Non-pigmented ciliary epithelial cell (primary cell): ENCODE results near the gene ANLN.
A peak's percentile ranks its signal among the peaks of the same experiment; 100 is the strongest.

Experiments used
- DNase-seq: peaks from one replicate; pipeline ENCODE4 v3.0.0-alpha.2; 2010; ENCODE audit warnings: low read depth

Gene ANLN, protein sequence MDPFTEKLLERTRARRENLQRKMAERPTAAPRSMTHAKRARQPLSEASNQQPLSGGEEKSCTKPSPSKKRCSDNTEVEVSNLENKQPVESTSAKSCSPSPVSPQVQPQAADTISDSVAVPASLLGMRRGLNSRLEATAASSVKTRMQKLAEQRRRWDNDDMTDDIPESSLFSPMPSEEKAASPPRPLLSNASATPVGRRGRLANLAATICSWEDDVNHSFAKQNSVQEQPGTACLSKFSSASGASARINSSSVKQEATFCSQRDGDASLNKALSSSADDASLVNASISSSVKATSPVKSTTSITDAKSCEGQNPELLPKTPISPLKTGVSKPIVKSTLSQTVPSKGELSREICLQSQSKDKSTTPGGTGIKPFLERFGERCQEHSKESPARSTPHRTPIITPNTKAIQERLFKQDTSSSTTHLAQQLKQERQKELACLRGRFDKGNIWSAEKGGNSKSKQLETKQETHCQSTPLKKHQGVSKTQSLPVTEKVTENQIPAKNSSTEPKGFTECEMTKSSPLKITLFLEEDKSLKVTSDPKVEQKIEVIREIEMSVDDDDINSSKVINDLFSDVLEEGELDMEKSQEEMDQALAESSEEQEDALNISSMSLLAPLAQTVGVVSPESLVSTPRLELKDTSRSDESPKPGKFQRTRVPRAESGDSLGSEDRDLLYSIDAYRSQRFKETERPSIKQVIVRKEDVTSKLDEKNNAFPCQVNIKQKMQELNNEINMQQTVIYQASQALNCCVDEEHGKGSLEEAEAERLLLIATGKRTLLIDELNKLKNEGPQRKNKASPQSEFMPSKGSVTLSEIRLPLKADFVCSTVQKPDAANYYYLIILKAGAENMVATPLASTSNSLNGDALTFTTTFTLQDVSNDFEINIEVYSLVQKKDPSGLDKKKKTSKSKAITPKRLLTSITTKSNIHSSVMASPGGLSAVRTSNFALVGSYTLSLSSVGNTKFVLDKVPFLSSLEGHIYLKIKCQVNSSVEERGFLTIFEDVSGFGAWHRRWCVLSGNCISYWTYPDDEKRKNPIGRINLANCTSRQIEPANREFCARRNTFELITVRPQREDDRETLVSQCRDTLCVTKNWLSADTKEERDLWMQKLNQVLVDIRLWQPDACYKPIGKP

DNA sequence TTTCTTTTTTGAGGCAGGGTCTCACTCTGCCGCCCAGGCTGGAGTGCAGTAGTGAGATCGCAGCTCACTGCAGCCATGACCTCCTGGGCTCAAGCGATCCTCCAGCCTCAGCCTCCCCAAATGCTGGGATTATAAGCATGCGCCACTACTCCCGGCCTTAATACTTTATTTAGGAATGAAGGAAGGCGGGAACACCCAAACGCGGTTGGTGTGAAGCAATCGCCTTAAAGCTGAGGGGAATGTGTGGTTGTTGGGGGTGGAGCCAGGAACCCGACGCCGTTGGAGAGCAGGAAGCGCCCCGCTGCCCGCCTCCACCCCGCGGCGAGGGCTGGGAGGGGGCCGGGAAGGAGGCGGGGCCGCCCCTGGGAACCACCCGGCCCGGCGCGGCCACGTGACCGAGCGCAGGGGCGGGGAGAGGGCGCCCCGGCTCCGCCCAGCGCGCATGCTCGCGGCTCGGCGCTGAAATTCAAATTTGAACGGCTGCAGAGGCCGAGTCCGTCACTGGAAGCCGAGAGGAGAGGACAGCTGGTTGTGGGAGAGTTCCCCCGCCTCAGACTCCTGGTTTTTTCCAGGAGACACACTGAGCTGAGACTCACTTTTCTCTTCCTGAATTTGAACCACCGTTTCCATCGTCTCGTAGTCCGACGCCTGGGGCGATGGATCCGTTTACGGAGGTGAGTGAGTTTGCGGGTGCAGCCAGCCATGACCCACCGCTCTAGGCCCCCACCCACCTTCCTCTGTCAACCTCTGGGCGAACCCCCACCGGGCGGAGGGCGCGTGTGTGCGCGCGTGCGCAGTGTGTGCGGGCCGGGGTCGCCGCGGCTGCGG is at the start of gene ANLN:
Gene ANLN (plus strand): TSS at position 492 of the 828 bp plus-strand sequence. CDS start 165 bp downstream, at position 657.
- peak; percentile 79 for DNase-seq

DNA sequence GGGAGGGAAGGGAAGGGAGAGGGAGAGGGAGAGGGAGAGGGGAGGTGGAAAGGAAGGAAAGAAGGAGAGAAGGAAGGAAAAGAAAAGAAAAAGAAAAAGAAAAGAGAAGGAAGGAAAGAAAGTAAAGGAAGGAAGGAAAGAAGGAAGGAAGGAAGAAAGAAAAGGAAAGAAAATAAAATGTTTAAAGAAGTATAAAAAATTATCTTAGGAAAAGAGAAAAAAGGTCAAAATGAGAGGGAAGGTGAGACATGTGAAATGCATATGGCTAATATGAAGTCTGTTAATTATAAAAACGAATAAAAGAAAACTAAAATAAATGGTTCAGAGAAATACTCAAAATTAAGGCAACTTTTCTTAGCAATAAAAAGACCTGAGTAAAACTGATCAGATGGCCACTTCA is 46.1 kb upstream of the ANLN start:
- no peak for DNase-seq

DNA sequence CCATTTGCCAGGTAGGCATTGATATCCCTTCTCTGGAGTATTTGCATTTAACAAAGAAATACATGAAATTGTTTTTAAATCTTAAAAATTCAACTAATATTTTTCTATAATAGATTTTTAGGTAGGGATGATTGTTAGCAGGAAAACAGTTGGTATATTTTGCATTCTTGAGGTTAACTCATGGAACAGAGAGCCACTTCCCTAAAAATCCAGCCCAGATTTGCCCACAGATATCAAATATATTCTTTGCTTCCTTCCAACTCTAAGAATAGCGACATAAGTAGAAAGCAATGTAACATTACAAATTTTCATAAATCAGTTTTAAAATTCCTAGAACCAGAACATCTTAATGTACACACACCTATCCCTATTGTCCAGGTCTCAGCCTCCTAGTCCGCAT is 45.0 kb upstream of the ANLN start:
- no peak for DNase-seq

DNA sequence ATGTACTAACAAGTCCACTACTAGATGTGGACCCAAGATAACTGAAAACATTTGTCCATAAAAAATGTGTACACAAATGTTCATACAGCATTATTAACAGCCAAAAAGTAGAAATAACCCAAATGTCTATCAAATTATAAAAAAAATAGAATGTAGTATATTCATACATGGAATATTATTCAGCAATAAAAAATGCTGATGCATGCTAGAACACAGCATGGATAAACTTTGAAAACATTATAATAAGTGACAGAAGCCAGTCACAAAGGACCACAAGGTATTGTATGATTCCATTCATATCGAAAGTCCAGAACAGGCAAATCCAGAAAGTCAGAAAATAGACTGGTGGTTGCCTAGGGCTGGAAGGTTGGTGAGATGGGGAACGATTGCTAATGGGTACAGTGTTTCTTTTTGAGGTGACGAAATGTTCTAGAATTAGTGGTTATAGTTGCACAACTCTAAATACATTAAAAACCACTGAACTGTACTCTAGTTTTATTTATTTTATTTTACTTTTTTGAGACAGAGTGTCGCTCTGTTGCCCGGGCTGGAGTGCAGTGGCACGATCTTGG is 43.3 kb upstream of the ANLN start:
- DNase-seq, result no peak

DNA sequence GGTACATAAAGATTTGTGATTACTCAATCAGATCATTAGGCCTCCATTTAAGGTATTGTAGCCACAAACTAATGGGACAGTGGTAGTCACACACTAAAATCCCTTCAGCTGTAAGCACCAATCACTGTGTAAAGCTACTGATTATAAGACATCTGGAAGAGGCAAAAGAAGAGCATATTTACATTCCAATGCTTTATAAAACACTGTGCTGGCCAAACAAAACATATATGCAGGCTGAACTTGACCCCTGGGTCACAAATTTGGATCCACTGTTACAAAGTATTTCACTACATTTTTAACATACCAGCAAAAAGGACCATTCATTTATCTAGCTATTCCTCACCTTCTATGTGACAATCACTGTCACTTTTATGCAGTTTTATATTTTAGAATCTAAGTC is 41.4 kb upstream of the ANLN start:
- DNase-seq, result no peak

DNA sequence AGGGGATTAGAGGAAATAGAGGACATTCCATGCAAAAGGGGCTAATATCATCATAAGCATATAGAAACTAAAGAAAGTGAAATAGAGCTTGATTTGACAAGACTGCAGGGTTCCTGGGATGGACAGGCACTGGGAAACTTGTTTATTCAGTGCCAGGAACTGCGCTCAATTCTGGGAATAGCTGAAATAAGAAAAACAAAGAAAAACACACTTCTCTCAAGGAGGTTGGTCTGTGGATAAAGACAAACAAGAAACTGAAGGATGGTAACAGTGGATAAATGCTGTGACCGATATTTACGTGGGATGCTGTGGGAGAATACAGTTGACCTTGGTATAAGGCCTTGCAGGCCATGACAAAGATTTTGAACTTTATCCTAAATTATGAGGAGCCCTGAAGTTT is 40.9 kb upstream of the ANLN start:
- DNase-seq, result no peak

DNA sequence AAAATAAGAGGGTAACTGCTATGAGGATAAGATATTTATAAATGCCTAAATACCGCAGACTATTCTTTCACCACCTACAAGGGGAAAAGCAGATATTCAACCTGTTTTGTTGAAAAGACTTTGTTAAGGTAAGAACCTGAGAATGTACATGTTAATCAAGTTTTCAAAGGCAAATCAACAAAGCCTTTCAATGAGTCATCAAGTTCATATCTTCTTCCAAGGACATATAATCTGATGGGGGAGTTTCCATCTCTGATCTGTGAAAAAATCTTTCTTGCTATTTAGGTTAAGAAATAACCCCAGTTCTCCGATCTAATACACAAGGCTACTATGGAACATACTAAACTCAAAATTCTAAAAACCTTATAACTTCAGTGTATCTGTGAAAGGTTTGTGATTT is 40.0 kb upstream of the ANLN start:
- no peak for DNase-seq

DNA sequence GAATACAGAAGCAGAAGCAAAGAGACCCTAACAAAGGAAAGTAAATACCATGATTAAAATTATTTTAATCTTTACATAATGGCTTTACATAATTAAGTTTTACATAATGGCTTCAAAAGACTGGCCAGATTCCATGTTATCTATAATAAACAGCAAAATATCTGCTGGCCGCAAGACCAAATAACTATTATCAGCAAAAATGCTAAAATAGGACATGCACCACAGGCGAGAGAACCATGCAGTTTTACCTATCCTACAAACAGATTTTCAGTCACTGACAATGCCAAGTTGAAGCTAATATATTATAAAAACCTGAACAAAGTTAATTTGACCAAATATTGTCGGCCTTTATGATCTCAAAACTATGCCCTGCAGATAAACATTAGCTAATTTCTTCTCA is 34.2 kb upstream of the ANLN start:
- DNase-seq, result no peak

DNA sequence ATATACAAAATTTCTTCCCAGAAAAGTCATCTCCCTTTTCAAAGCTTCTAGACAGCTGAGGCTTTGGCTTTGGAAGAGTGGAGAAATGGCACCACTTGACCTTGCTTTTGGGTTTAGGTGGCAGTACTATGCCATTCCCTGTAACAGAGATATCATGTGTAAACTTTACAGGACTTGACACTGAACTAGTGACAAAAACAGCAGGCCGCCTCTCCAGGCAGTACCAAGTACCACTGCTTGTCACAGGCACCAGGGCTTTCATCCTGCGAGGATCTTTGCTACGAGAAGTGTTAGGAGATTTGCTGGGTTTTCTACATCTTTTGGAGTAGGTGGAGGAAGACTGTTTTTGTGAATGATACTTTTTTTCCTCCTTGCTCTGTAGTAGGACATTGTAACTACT is 32.6 kb upstream of the ANLN start:
- no peak for DNase-seq

DNA sequence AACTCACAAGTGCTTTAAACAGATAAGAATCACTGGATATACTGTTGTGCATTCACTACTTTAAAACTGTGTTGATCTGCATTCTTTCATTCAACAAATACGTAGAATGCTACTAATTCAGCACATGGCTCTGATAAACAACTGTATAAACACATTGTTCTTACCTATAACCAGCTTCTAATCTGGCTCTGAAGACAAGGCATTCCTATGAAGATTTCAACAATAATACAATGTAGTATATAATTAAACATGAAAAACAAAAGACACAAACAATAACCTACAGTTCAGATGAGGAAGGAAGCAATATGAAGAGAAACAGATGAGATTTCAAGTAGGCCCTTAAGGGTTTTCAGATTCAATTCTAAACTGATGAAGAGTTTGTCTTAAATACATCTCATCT is 31.1 kb upstream of the ANLN start:
- DNase-seq, result no peak

DNA sequence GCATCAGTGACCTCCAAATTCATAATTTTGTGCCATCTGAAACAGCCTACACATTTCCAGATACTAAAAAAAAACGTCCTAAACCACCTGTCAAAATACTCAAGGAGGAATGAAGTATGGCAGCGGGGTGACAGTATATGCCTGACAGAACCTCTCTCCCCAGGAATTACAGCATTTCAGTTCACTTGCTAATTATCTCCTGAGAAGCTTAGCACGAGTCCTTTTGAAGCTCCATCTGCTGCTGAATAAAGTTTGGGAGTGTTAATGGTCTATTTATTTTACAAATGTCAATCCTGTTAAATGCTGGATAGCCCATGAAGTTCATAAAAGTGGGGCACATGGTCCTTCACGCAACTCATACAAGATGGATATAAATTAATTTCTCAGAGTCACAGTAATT is 29.4 kb upstream of the ANLN start:
- no peak for DNase-seq

DNA sequence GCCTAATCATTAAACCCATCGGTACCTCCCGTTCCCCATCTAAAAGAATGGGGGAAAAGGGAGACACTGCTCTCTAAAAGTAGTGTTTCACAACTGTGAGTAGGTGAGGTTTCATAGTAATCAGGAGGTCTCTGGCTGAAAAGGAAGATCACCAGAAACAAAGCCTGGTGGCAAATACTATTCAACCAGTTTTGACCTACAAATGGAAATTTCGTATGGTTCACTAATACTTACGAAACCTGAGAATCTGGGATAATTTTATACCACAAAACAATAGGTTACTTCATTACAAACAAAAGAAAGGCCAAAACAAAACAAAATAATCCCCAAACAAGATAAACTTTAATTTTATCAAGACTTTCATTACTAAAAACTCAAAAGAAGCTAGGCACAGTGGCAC is 28.4 kb upstream of the ANLN start:
- no peak for DNase-seq

DNA sequence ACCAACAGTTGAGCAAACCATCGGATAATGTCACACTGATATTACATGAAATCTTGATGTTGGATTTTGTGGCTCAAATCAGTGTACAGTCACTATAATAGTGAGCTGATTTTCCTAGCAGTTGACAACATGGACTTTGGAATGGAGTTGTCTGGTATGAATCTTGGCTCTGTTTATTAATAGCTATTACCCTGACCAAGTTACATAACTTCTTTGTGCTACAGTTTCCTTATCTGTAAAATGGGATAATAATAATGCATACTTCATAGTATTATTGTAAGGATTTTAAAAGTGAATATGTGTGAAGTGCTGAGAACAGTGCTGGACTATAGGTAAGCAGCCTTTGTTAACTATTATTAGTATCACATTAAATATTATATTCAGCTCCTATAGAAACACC is 26.1 kb upstream of the ANLN start:
- DNase-seq, result no peak

DNA sequence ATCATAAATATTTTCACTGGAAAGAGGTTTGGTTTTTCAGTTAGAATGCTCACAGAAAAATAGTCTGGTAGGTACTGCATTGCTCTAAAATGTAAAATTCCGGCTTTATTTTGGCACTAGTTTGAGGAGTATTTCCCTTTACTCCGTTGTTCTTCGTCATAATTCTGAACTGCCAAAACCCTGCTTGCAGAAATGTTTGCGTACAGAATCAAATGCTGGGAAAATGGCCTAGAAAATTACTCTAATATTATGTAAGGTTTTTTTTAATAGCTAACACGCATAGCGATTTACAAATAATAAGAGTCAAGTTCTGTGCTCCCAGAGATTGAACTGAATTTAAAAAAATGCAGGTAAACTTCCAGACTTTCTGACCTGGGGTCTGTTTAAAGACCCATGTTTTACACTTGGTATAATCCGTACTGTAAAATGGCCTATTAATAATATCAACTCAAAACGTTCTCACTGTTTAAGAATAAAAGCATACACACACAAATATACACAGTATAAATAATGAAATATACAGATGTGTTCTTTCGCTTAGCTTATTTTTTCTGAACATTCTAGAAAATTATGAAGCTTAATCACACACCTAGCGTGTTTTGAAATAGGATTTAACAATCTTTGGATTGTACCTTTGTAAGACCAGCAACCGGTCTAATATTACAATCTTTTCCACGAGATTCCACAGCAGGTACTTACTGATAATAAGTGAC is 23.5 kb upstream of the ANLN start:
- DNase-seq, result no peak

DNA sequence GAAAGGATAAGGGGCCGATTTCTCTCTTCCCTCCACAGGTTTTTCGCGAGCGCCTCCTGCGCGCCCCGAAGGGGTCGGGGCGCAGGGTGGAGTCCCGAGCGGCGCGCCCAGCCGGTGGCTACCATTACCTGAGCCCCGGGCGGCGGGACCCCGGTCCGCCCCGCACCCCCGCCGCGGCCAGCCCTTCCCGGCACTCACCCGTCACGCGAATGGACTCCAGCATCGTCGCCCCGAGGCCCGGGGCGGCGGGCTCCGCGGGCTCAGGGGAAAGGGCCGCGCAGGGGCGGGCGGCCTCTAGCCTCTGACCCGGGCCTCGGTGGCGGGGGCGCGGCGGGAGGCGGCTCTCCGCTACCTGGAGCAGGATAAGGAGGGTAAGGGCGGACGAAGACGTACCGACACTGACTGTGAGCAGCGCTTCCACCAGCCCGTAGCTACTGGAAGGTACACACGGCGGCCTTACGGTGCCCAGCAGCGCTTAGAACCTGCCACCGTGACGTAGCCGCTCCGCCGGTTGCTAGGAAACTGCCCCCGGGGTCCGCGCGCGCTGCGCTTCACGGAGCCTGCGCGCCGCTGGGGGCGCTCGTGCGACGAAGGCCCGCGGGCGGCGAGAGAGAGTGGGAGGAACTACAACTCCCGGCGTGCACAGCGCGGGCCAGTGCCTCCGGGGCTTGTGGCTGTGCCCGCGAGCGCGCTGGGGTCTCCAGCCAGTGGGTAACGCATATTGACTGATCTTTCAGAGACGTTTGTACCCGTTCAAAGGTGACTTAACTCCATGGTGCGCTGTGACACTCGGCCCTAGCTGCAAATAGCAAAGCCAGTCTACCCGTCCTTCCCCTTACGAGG is 22.7 kb upstream of the ANLN start:
- DNase-seq, result peak; percentile 24

DNA sequence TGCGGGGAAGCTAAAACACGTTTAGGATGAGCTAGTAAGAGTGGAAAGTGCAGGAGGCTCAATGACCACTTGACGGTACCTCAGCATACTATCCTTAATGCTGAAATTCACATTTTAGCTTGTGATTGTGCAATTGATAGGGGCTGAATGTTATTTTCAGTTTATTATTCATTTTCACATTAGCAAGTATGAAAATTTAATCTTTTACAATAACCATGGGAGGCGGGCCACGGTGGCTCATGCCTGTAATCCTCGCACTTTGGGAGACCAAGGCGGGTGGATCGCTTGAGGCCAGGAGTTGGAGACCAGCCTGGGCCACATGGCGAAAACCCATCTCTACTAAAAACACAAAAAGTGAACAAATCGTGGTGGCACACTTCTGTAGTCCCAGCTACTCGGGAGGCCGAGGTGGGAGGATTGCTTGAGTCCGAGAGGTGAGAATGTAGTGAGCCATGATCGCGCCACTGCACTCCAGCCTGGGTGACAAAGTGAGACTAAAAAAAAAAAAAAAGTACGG is 22.0 kb upstream of the ANLN start:
- no peak for DNase-seq

DNA sequence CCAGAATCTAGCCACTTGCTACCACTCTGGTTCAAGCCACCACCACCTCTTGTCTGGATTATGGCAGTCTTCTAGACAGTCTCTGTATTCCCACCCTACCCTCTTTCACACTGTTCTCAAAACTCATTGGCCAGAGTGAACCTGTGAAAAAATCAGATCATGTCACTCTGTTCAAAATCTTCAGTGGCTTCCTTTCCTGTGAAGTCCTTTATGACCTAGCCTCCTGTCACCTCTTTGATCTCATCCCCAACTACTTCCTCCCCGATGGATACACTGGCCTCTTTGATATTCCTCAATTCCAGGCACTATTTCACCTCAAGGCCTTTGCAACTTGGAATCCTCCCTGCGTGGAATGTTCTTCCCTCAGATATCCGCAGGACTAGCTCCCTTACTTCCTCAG is 21.2 kb upstream of the ANLN start:
- no peak for DNase-seq

DNA sequence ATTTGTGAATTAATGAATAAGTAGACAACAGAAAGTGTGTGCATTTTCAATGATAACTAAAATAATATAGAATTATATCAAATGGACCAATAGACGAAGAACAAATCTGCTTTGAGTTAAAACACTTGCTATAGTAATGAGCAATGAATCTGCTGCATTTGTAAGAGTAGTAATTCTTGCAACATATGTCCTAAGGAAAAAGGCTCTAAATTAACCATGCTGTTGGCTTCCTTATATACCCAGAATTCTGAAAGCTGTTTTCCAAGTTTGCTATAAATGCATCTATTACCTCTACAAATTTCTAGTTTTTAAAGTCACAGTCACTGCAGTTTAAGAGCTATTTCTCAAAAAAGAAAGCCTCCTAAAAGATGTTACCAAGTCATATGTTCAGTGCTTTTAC is 20.5 kb upstream of the ANLN start:
- DNase-seq, result no peak

DNA sequence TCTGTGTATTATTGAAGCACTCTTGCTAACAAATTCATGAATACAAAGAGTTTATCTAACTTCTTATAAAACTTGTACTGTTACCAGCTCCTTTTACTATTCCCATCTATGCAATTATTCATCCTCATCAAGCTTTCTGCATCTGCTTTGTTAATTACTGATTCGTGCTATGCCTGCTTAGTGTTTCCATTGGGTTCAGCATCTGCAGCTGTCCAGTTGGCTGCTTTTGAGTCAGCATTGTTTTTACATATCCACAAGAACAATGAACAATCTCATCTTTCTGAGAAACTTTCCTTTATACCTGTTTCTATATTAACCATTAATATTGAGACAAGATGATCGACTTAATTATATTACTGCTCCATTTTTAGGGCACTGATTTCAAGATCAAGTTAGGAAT is 19.6 kb upstream of the ANLN start:
- DNase-seq, result no peak

DNA sequence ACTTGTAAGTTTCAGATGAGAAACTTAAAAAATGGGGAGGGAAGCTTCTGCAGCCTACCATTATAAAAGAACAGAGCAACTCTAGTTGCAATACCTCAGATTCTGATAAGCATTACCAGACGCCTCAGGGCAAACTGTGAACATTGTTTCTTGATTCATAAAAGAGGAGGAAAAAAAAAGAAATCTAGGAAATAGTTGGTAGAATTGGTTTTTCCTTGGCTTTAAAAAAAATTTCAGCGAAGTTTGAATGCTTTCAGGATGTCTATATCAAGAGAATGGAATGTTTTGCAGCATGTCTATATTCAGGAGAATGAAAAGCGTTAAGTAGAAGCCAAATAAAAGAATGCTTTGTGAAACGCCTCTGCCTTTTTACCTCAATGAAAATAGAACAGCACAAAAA is 17.5 kb upstream of the ANLN start:
- DNase-seq, result no peak
